ENCODE measurements around the gene PDXP. TPM values are rescaled to one million over a fixed set of nuclear protein-coding genes. Genes with fewer than 3 reads are reported as not detected.

Gene PDXP
- total and polyA plus RNA-seq, 2 of the 4 experiments (the other 2 are of a cell fraction): 5.4 to 24.1 TPM

DNA sequence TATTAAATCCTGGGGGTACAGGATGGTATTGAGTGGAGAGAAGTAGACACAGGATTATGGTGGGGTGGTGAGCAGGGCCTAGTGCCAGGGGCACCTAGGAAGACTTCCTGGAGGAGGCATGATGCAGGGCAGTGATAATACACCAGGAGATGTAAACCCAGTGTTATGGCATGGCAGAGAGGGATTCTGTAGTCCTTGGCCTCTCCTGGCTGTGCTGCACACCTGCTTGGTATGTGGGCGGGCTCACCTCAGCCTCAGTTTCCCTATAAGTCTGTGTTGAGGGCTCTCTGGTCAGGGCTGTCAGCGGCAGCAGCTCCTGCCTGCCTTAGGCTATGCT lies 2.2 kb downstream of the PDXP start:
- Histone ChIP-seq H3K79me1 (ENCODE audit: low read depth in 1 of 2, low read length in 2 of 2) (peaks cover 30 to 63% of the 10 kb centered on the region in 2 experiments; a peak in 3 of 4 replicates), H3K4me3 (ENCODE audit: insufficient read depth, low read depth, low read length) (no peak overlapping the region), H2AK5ac (ENCODE audit: low read depth, low read length) (peak overlapping the region; percentile 24; the same call in 1 of the 2 replicates), H2AK9ac (replicated peaks; ENCODE audit: low read depth, low read length, poor library complexity) (no peak overlapping the region), H3K36me3 (ENCODE audit: control insufficient read depth, insufficient read depth, low read length) (peaks cover 3% of the 10 kb centered on the region; the same call in 1 of the 2 replicates), H3K27me3 (ENCODE audit: control insufficient read depth, insufficient read depth, low read length) (no peaks in the 10 kb centered on the region), H3K18ac (ENCODE audit: low read depth, low read length) (no peak overlapping the region), H3K9me1 (ENCODE audit: insufficient read depth, low read length) (peaks cover 11% of the 10 kb centered on the region), H4K20me1 (ENCODE audit: insufficient read depth, low read length) (peaks cover 31% of the 10 kb centered on the region), H3K4me1 (ENCODE audit: control insufficient read depth, insufficient read depth, low read length) (peaks cover 25% of the 10 kb centered on the region), H2AFZ (replicated peaks; ENCODE audit: low read length, poor library complexity) (no peak overlapping the region), H2BK120ac (ENCODE audit: low read depth, low read length) (no peak overlapping the region), H3K9me3 (ENCODE audit: control insufficient read depth, insufficient read depth, low read length) (no peaks in the 10 kb centered on the region), H3K9ac (ENCODE audit: low read depth, low read length) (0 out of 2 replicates have a peak overlapping the region, but pooled peaks have one; percentile 1), H3K4ac (ENCODE audit: low read depth, low read length) (peak overlapping the region; percentile 23; the same call in 1 of the 2 replicates), H4K91ac (ENCODE audit: insufficient read depth, low read depth, low read length) (no peak overlapping the region), H2BK15ac (ENCODE audit: low read depth, low read length) (no peak overlapping the region), H3K23ac (ENCODE audit: low read depth, low read length) (peak overlapping the region; percentile 39; the same call in 1 of the 2 replicates), H4K8ac (ENCODE audit: low read depth in 2 of 2, low read length in 2 of 2) (no peak overlapping the region), H2BK5ac (ENCODE audit: low read depth, low read length, poor library complexity, severe bottlenecking) (peak overlapping the region; percentile 25), H4K5ac (ENCODE audit: low read depth, low read length) (no peak overlapping the region), H3K4me2 (ENCODE audit: low read depth, low read length) (no peak overlapping the region), H3K27ac (ENCODE audit: insufficient read depth, low read length) (no peak overlapping the region), H2BK20ac (ENCODE audit: low read depth, low read length) (no peak overlapping the region), H3K56ac (ENCODE audit: extremely low read depth, insufficient read depth, low read length) (no peak overlapping the region), H3K14ac (replicated peaks; ENCODE audit: low read depth, low read length) (no peak overlapping the region)
- 83% methylated on average over 1 of the region's 2 CpGs; no CpG with 5 or more reads in 1 of the 2 experiments for WGBS, 2 experiments (ENCODE audit: extremely low coverage in 2 of 2, insufficient read length in 1 of 2)
- no peak for TF ChIP-seq NFE2L2 (IDR thresholded peaks at IDR 0.05; ENCODE audit: low read depth, low read length)
- TF ChIP-seq BHLHE40 (IDR thresholded peaks at IDR 0.05; ENCODE audit: low read depth, low read length): no peak
- ChIA-PET CTCF (interaction anchor here (1.4 to 2.5 kb wide), 4 partner anchors 17 to 115 kb away, joined by 4 to 15 read pairs (median 4); no protein-coding TSS in a partner anchor), POLR2A (ENCODE audit: unreplicated experiment) (interaction anchor here (0.5 kb wide), 1 partner anchor 18 kb away, joined by 4 read pairs; no protein-coding TSS in a partner anchor)
- BruUV-seq (replicated peaks): no TSS peak
- no peak for ATAC-seq (ENCODE audit: low read depth)
- in situ Hi-C loops (cut with MboI; ENCODE audit: low sequenced_read_pairs): no loop called here
- no peak for DNase-seq
- dilution Hi-C loops (cut with HindIII; ENCODE audit: low sequenced_read_pairs, unreplicated experiment): no loop called here
- intact Hi-C loops (cut with micrococcal nuclease): loop anchor here (1.0 kb wide), 2 partner anchors 21 to 131 kb away; no protein-coding TSS in a partner anchor
